Measurements from ENCODE around the gene GAP43.

The GAP43 gene

DNA sequence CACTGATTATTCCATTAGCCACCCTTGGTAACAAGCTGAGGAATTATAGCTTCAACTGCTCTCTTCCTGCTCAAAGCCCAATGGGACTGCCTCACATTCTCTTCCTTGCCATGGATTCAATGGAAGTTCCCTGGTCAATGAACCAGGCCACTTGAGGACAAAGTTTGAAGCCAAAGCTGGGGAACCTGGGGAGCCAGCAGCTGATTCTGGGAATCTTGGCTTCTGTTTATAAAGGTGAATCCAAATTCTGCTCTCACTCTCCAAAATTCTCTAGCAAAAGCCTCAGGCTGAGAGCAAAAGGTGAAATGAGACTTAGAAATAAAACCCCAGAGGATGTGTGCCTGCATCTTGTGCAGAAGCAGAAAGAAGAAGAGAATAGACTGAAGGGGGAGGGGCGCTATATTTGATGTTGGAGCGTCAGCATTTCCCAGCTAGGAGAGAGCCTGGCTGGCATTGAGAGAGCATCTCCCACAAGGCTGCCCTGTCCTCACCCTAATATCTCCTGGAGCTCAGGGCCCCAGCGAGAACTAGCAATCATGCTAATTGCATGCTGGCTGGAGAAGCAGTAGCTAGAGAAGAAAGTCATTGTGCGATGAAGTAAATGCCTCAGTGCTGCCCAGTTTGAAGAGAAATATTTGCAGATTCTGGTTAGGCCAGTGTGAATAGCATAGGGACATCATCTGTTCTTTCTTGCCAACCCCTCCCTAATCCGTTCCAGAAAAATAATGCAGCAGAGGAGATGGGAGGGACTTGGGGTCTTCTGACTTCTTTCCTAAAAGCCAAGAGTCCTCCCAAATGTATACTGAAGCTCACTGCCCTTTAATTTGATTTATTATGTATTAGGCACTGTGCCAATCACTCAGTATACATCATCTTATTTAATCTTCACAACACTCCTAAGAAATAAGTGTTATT is 34.9 kb upstream of the GAP43 start:
- H3K9me3 ChIP-seq (ENCODE audit: insufficient read depth, low read length) = no peaks in the 10 kb centered on the region
- H3F3A ChIP-seq (ENCODE audit: insufficient read depth) = no peaks in the 10 kb centered on the region
- TF ChIP-seq, protein P1, sequence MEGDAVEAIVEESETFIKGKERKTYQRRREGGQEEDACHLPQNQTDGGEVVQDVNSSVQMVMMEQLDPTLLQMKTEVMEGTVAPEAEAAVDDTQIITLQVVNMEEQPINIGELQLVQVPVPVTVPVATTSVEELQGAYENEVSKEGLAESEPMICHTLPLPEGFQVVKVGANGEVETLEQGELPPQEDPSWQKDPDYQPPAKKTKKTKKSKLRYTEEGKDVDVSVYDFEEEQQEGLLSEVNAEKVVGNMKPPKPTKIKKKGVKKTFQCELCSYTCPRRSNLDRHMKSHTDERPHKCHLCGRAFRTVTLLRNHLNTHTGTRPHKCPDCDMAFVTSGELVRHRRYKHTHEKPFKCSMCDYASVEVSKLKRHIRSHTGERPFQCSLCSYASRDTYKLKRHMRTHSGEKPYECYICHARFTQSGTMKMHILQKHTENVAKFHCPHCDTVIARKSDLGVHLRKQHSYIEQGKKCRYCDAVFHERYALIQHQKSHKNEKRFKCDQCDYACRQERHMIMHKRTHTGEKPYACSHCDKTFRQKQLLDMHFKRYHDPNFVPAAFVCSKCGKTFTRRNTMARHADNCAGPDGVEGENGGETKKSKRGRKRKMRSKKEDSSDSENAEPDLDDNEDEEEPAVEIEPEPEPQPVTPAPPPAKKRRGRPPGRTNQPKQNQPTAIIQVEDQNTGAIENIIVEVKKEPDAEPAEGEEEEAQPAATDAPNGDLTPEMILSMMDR (IDR thresholded peaks at IDR 0.05; ENCODE audit: insufficient read depth, low read length, poor library complexity, severe bottlenecking) = no peak
- no peak for TF ChIP-seq EZH2phosphoT487 (conservative IDR thresholded peaks at IDR 0.05; ENCODE audit: low read length)
- H2AFZ ChIP-seq (ENCODE audit: low read depth, low read length, severe bottlenecking) = no peak overlapping the region
- no peaks in the 10 kb centered on the region for H3K9me2 ChIP-seq (replicated peaks; ENCODE audit: insufficient read depth, low read length)
- no peak overlapping the region for H3K9ac ChIP-seq (ENCODE audit: low read length)
- no peaks in the 10 kb centered on the region for H3K27me3 ChIP-seq (ENCODE audit: low read length)
- H3K79me2 ChIP-seq (ENCODE audit: insufficient read depth, low read length) = no peaks in the 10 kb centered on the region
- H3K4me2 ChIP-seq (ENCODE audit: low read depth, low read length, poor library complexity, severe bottlenecking) = no peak overlapping the region
- H3K36me3 ChIP-seq (ENCODE audit: low read length) = no peaks in the 10 kb centered on the region
- no peak overlapping the region for H3K4me3 ChIP-seq (ENCODE audit: insufficient read depth, low read length, poor library complexity, severe bottlenecking)
- no peaks in the 10 kb centered on the region for H4K20me1 ChIP-seq (ENCODE audit: low read depth, low read length)
- H3K27ac ChIP-seq (ENCODE audit: low read depth, low read length) = no peak overlapping the region

DNA sequence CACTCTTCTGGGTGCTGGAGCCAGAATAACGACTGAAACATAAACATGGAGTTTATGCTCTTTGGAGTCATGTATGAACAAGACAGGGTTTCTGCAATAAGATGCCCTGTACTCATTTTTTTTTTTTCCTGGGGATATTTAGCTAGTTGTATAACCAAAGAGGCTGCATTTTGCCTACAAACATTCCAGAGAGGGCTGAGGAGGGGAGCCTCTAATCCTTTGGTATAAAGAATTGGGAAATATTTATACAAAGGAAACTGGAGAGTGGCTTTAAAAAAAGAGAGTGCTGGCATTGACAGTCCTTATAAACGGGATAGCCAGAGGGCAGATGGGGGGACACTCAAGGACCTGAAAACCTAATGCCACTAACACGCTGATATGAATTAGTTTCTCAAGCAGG is 32.4 kb upstream of the GAP43 start:
- no peaks in the 10 kb centered on the region for H3K79me2 ChIP-seq (ENCODE audit: insufficient read depth, low read length)
- no peaks in the 10 kb centered on the region for H3K9me2 ChIP-seq (replicated peaks; ENCODE audit: insufficient read depth, low read length)
- no peak overlapping the region for H3K4me2 ChIP-seq (ENCODE audit: low read depth, low read length, poor library complexity, severe bottlenecking)
- H3F3A ChIP-seq (ENCODE audit: insufficient read depth) = no peaks in the 10 kb centered on the region
- TF ChIP-seq, protein P1 (IDR thresholded peaks at IDR 0.05; ENCODE audit: insufficient read depth, low read length, poor library complexity, severe bottlenecking) = no peak
- no peak for TF ChIP-seq EZH2phosphoT487 (conservative IDR thresholded peaks at IDR 0.05; ENCODE audit: low read length)
- H2AFZ ChIP-seq (ENCODE audit: low read depth, low read length, severe bottlenecking) = no peak overlapping the region
- no peaks in the 10 kb centered on the region for H3K27me3 ChIP-seq (ENCODE audit: low read length)
- no peaks in the 10 kb centered on the region for H4K20me1 ChIP-seq (ENCODE audit: low read depth, low read length)
- H3K27ac ChIP-seq (ENCODE audit: low read depth, low read length) = no peak overlapping the region
- no peaks in the 10 kb centered on the region for H3K9me3 ChIP-seq (ENCODE audit: insufficient read depth, low read length)
- no peak overlapping the region for H3K9ac ChIP-seq (ENCODE audit: low read length)
- H3K4me3 ChIP-seq (ENCODE audit: insufficient read depth, low read length, poor library complexity, severe bottlenecking) = no peak overlapping the region
- no peaks in the 10 kb centered on the region for H3K36me3 ChIP-seq (ENCODE audit: low read length)

DNA sequence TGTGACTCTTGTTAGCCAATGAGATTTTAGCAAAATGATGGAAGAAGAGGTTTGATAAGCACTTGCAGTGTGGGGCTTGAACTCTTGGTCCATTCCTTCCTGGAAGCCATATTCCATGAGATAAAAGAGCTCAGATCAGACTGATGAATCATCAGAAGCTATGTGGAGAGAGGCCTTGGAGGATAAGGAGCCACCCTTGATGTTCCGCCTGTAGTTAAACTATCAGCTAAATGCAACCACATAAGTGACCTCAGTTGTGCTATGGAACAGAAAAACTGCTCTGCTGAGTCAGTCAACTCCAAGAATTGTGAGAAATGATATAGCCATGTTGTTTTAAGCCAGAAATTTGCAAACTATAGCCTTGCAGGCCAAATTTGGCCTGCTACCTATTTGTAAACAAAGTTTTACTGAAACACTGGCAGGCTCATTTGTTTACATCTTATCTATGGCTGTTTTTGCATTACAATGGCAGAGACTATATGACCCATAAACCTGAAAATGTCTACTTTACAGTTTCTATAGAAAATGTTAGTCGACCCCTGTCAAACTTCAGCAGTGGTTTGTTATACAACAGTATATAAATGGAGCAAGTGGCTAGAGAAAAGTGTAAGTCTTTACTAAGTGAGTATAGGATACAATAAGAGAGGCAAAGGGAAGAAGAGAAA is 27.6 kb upstream of the GAP43 start:
- Histone ChIP-seq H4K20me1 (ENCODE audit: low read depth, low read length) (no peaks in the 10 kb centered on the region), H3K4me3 (ENCODE audit: insufficient read depth, low read length, poor library complexity, severe bottlenecking) (no peak overlapping the region), H3K4me2 (ENCODE audit: low read depth, low read length, poor library complexity, severe bottlenecking) (no peak overlapping the region), H3F3A (ENCODE audit: insufficient read depth) (no peaks in the 10 kb centered on the region), H3K27ac (ENCODE audit: low read depth, low read length) (no peak overlapping the region), H3K27me3 (ENCODE audit: low read length) (no peaks in the 10 kb centered on the region), H3K9ac (ENCODE audit: low read length) (no peak overlapping the region), H3K36me3 (ENCODE audit: low read length) (no peaks in the 10 kb centered on the region), H3K79me2 (ENCODE audit: insufficient read depth, low read length) (no peaks in the 10 kb centered on the region), H2AFZ (ENCODE audit: low read depth, low read length, severe bottlenecking) (no peak overlapping the region), H3K9me3 (ENCODE audit: insufficient read depth, low read length) (no peaks in the 10 kb centered on the region), H3K9me2 (replicated peaks; ENCODE audit: insufficient read depth, low read length) (no peaks in the 10 kb centered on the region)
- TF ChIP-seq, protein P1 (IDR thresholded peaks at IDR 0.05; ENCODE audit: insufficient read depth, low read length, poor library complexity, severe bottlenecking) = no peak
- TF ChIP-seq EZH2phosphoT487 (conservative IDR thresholded peaks at IDR 0.05; ENCODE audit: low read length) = no peak
